Measurements from ENCODE around the gene MYO1G.

Gene MYO1G

DNA sequence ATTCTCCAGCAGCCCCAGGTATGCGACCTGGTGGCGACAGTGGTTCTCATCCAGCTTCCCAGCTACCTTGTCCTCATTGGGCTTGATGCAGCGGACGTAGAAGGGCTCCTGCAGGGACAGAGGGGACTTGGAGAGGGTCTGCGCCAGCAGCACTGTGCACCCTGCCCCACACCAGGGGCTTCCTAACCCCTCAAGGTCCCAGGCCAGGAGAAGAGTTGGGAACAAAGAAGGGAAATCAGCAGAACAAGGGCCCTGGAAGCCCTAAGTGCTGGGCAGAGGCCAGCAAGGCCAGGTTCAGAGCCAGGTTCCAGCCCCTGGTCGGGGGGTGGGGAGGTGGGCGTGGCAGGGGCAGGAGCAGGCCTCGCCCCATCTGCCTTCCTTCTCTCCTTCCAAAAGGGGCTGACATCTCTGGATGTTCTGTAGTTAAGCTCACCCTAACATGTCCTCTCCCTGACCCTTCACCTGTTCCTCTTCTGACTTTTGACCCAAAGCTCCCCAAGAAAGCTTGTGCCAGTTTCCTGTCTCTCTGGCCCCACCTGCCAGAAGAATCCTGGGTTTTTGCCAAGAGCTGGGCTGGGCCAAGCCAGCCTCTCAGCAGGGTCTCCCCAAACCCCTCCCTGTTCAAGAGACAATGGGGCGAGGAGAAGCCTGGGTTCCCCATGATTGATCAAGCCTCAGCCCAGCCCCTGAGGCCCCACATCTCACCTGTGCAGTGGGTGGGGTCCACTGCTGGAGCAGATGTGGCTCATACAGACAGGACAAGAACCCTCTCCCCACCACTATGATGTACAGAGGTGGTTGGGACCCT, 11.9 kb downstream of the MYO1G start:
- DNase-seq (ENCODE audit: low read depth) = no peak
- TF ChIP-seq, protein P1, sequence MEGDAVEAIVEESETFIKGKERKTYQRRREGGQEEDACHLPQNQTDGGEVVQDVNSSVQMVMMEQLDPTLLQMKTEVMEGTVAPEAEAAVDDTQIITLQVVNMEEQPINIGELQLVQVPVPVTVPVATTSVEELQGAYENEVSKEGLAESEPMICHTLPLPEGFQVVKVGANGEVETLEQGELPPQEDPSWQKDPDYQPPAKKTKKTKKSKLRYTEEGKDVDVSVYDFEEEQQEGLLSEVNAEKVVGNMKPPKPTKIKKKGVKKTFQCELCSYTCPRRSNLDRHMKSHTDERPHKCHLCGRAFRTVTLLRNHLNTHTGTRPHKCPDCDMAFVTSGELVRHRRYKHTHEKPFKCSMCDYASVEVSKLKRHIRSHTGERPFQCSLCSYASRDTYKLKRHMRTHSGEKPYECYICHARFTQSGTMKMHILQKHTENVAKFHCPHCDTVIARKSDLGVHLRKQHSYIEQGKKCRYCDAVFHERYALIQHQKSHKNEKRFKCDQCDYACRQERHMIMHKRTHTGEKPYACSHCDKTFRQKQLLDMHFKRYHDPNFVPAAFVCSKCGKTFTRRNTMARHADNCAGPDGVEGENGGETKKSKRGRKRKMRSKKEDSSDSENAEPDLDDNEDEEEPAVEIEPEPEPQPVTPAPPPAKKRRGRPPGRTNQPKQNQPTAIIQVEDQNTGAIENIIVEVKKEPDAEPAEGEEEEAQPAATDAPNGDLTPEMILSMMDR (IDR thresholded peaks at IDR 0.05; ENCODE audit: low read length, missing control alignments) = no peak

DNA sequence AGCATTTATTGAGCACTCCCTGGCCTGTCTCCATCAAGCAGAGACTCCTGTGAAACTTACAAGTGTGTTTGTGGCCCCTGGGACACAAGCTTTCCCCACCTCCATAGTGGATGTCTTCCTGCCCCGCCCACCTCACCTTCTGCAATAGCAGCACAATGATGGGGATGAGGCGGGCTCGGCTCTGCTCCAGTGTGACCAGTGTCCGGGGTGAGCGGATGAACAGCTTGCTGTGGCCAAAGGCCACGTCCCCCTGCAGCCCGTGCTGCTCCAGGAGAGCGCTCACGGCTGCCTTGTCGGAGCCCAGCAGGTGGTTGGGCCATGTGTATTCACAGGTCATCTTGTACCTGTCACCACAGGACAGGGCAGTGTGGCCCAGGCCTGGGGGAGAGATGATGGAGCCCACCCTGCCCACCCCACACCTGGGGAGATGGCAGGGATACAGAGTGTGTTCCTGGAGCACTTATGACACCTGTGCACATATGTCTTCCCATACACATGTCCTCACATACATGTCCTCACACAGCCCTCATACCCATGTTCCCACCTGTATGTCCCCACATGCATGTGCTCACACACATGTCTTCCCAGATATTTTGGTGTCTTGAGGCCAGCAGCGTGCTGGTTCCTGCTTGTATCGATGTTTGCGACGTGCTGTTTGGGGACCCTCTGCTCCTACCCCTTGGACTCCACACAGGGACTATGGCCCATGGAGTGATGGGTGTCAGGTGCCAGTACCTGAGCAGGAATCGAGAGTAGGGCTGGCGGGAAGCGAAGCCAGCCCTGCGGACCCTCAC, 12.7 kb downstream of the MYO1G start:
- H3K4me3 ChIP-seq (replicated peaks; ENCODE audit: low read depth, low read length) = no peak overlapping the region
- TF ChIP-seq, protein P1 (IDR thresholded peaks at IDR 0.05; ENCODE audit: low read length, missing control alignments) = no peak
- DNase-seq (ENCODE audit: low read depth) = no peak

More for the DNA sequence above, 11.9 kb downstream of the MYO1G start:
- H3K4me3 ChIP-seq (replicated peaks; ENCODE audit: low read depth, low read length) = no peak overlapping the region

DNA sequence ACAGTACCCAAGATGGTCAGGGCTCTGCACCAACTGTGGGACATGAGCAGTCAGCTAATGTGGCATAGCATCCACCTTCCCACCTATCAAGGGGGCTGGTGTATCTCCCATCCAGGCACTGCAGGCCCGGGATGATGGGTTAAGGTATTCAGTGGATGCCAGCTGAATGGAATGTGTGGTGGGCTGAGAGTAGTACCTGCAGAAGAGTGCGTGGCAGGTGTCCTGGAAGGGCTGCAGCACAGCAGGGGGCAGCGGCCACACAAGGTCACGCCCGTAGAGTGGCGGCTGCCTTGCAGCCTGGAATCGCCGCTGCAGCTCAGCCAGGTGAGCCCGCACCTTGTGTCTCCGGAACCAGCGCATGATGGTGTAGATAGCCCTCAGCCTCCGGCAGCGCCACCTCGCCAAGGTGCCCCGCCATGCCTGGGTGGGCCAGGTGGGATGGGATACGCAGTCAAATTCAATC, 13.3 kb downstream of the MYO1G start:
- H3K4me3 ChIP-seq (replicated peaks; ENCODE audit: low read depth, low read length) = no peak overlapping the region
- DNase-seq (ENCODE audit: low read depth) = no peak
- TF ChIP-seq, protein P1 (IDR thresholded peaks at IDR 0.05; ENCODE audit: low read length, missing control alignments) = no peak

DNA sequence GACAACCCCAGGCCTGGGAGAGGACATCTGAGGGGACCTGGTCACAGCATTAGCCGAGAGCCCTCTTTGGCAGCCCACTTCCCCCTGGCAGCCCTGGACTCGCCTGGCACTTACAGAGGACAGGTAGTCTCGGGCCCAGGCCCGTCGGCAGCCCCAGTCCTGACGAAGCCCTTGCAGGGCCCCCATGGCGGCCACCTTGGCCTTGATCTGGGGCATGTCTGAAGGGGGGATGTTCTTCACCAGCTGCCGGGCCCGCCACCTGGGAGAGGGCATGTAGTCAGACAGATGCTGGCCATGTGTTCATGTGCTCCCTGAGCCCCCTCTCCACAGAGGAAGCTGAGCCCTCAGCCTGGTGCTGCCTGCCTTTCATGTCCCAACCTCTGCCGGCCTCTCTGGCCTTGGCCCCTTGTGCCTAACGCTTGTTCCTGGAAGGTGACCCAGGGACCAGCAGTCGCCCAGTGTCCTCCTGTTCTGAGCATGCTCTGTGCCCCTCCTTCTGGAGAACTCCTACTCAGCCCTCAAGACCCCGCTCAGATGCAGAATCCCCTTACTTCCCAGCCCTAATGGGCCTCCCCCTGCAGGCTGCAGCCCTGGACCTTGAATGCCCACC, 13.9 kb downstream of the MYO1G start:
- TF ChIP-seq, protein P1 (IDR thresholded peaks at IDR 0.05; ENCODE audit: low read length, missing control alignments) = no peak
- DNase-seq (ENCODE audit: low read depth) = no peak
- no peak overlapping the region for H3K4me3 ChIP-seq (replicated peaks; ENCODE audit: low read depth, low read length)

GRCh38 chr7:44964384-44964830, 14.4 kb downstream of the MYO1G start:
- no peak for DNase-seq (ENCODE audit: low read depth)
- TF ChIP-seq, protein P1 (IDR thresholded peaks at IDR 0.05; ENCODE audit: low read length, missing control alignments) = peak; percentile 40
- H3K4me3 ChIP-seq (replicated peaks; ENCODE audit: low read depth, low read length) = no peak overlapping the region

GRCh38 chr7:44963364-44964290, 15.2 kb downstream of the MYO1G start:
- TF ChIP-seq, protein P1 (IDR thresholded peaks at IDR 0.05; ENCODE audit: low read length, missing control alignments) = no peak
- no peak overlapping the region for H3K4me3 ChIP-seq (replicated peaks; ENCODE audit: low read depth, low read length)
- DNase-seq (ENCODE audit: low read depth) = no peak
